MM.1S (cell line): Measurements from ENCODE around the gene CLTCL1.

Experiments
- DNase-seq: peaks from one replicate; pipeline ENCODE4 v3.0.0-alpha.2; 2015
- H2AFZ ChIP-seq: fragments of 300-600 bp; sonication (generic); 2 replicates; pipeline ENCODE4 v1.6.0; 2016; ENCODE audit warnings: antibody characterized with exemption, low read length
- H3F3A ChIP-seq: fragments of 300-600 bp; sonication (generic); 2 replicates; pipeline ENCODE4 v1.6.1; 2016; ENCODE audit warnings: mild to moderate bottlenecking, antibody characterized with exemption, low read length, moderate library complexity, mixed read lengths; ENCODE audit not compliant: insufficient read depth
- H3K27ac ChIP-seq: fragments of 300-600 bp; sonication (generic); 2 replicates; pipeline ENCODE4 v1.5.1; 2016; ENCODE audit warnings: mild to moderate bottlenecking, low read length
- H3K27me3 ChIP-seq: fragments of 300-600 bp; sonication (generic); replicated peaks from 2 replicates; pipeline ENCODE4 v1.6.0; 2016; ENCODE audit warnings: low read length; ENCODE audit not compliant: insufficient read depth
- H3K36me3 ChIP-seq: fragments of 300-600 bp; sonication (generic); replicated peaks from 2 replicates; pipeline ENCODE4 v1.6.1; 2016; ENCODE audit warnings: mild to moderate bottlenecking, low read length, mixed read lengths; ENCODE audit not compliant: insufficient read depth
- H3K4me1 ChIP-seq: fragments of 300-600 bp; sonication (generic); 2 replicates; pipeline ENCODE4 v1.6.1; 2016; ENCODE audit warnings: low read length, mixed read lengths
- H3K4me2 ChIP-seq: fragments of 300-600 bp; sonication (generic); 2 replicates; pipeline ENCODE4 v1.6.0; 2016; ENCODE audit warnings: low read depth, low read length
- H3K4me3 ChIP-seq: fragments of 300-600 bp; sonication (generic); 2 replicates; pipeline ENCODE4 v1.5.1; 2016; ENCODE audit warnings: low read length, mixed read lengths
- H3K79me2 ChIP-seq: fragments of 300-600 bp; sonication (generic); 2 replicates; pipeline ENCODE4 v1.6.1; 2016; ENCODE audit warnings: mixed run types, low read length, mixed read lengths
- H3K9ac ChIP-seq: fragments of 300-600 bp; sonication (generic); 2 replicates; pipeline ENCODE4 v1.6.1; 2016; ENCODE audit warnings: low read length, mixed read lengths
- H3K9me2 ChIP-seq: fragments of 300-600 bp; sonication (generic); replicated peaks from 2 replicates; pipeline ENCODE4 v1.6.1; 2016; ENCODE audit warnings: mild to moderate bottlenecking, low read length, mixed read lengths; ENCODE audit not compliant: insufficient read depth
- H3K9me3 ChIP-seq: fragments of 300-600 bp; sonication (generic); replicated peaks from 2 replicates; pipeline ENCODE4 v1.6.1; 2016; ENCODE audit warnings: mild to moderate bottlenecking, low read length, mixed read lengths; ENCODE audit not compliant: insufficient read depth
- H4K20me1 ChIP-seq: fragments of 300-600 bp; sonication (generic); 2 replicates; pipeline ENCODE4 v1.6.1; 2016; ENCODE audit warnings: mild to moderate bottlenecking, low read length, moderate library complexity, mixed read lengths; ENCODE audit not compliant: insufficient read depth
- CTCF ChIP-seq: fragments of 300-600 bp; sonication (generic); IDR thresholded peaks from 2 replicates; pipeline ENCODE4 v1.5.1; 2016; ENCODE audit warnings: antibody characterized with exemption, low read length, mixed read lengths
- EZH2 ChIP-seq: fragments of 300-600 bp; sonication (generic); optimal IDR thresholded peaks from 2 replicates; pipeline ENCODE3; 2017; ENCODE audit warnings: low read depth, mild to moderate bottlenecking, antibody characterized with exemption, low read length, mixed read lengths
- EZH2phosphoT487 ChIP-seq: fragments of 300-600 bp; sonication (generic); IDR thresholded peaks from 2 replicates; pipeline ENCODE4 v1.6.1; 2018; ENCODE audit warnings: antibody characterized with exemption, low read length

The CLTCL1 gene

GRCh38 chr22:19253143-19253542 is 38.4 kb downstream of the CLTCL1 start:
- Histone ChIP-seq H3K27ac (no peak overlapping the region), H3K36me3 (no peaks in the 10 kb centered on the region), H4K20me1 (no peaks in the 10 kb centered on the region), H3K4me2 (no peak overlapping the region), H2AFZ (no peak overlapping the region), H3K4me3 (no peak overlapping the region), H3K9me3 (no peaks in the 10 kb centered on the region), H3K9ac (no peak overlapping the region), H3K79me2 (no peaks in the 10 kb centered on the region), H3K27me3 (no peaks in the 10 kb centered on the region), H3F3A (no peaks in the 10 kb centered on the region), H3K4me1 (no peaks in the 10 kb centered on the region), H3K9me2 (no peaks in the 10 kb centered on the region)
- no peak for TF ChIP-seq EZH2phosphoT487
- TF ChIP-seq EZH2 = no peak
- DNase-seq = no peak

- Histone ChIP-seq H2AFZ (no peak overlapping the region), H3K27ac (no peak overlapping the region), H3K4me3 (no peak overlapping the region), H3K4me2 (no peak overlapping the region), H3K9me2 (no peaks in the 10 kb centered on the region), H3K79me2 (no peaks in the 10 kb centered on the region), H3K36me3 (no peaks in the 10 kb centered on the region), H3F3A (no peaks in the 10 kb centered on the region), H4K20me1 (no peaks in the 10 kb centered on the region), H3K27me3 (no peaks in the 10 kb centered on the region), H3K9ac (no peak overlapping the region), H3K4me1 (no peaks in the 10 kb centered on the region), H3K9me3 (no peaks in the 10 kb centered on the region)
- DNase-seq = no peak
- TF ChIP-seq CTCF (no peak), EZH2 (no peak), EZH2phosphoT487 (no peak)
These were observed 46.7 kb downstream of the CLTCL1 start for GRCh38 chr22:19244600-19245352.

- Histone ChIP-seq H3K4me1 (no peaks in the 10 kb centered on the region), H3K9me3 (no peaks in the 10 kb centered on the region), H3K79me2 (no peaks in the 10 kb centered on the region), H3K36me3 (no peaks in the 10 kb centered on the region), H3K4me3 (no peak overlapping the region), H2AFZ (no peak overlapping the region), H3K9ac (no peak overlapping the region), H3K9me2 (no peaks in the 10 kb centered on the region), H3F3A (no peaks in the 10 kb centered on the region), H3K27ac (no peak overlapping the region), H3K27me3 (no peaks in the 10 kb centered on the region), H3K4me2 (no peak overlapping the region), H4K20me1 (no peaks in the 10 kb centered on the region)
- no peak for DNase-seq
- TF ChIP-seq EZH2phosphoT487 = no peak
These were observed 48.8 kb downstream of the CLTCL1 start for GRCh38 chr22:19242699-19243098.

- Histone ChIP-seq H3K4me2 (no peak overlapping the region), H3K27me3 (no peaks in the 10 kb centered on the region), H2AFZ (no peak overlapping the region), H3F3A (no peaks in the 10 kb centered on the region), H3K9ac (no peak overlapping the region), H3K36me3 (no peaks in the 10 kb centered on the region), H3K27ac (no peak overlapping the region), H3K79me2 (no peaks in the 10 kb centered on the region), H3K4me3 (no peak overlapping the region), H3K9me2 (no peaks in the 10 kb centered on the region), H3K9me3 (no peaks in the 10 kb centered on the region), H4K20me1 (no peaks in the 10 kb centered on the region), H3K4me1 (no peaks in the 10 kb centered on the region)
- no peak for TF ChIP-seq CTCF
- no peak for TF ChIP-seq EZH2phosphoT487
- TF ChIP-seq EZH2 = no peak
- DNase-seq = no peak
These were observed 50.0 kb downstream of the CLTCL1 start for GRCh38 chr22:19241593-19241906.
